ENCODE data around the gene KRTAP10-3.

Gene KRTAP10-3

DNA sequence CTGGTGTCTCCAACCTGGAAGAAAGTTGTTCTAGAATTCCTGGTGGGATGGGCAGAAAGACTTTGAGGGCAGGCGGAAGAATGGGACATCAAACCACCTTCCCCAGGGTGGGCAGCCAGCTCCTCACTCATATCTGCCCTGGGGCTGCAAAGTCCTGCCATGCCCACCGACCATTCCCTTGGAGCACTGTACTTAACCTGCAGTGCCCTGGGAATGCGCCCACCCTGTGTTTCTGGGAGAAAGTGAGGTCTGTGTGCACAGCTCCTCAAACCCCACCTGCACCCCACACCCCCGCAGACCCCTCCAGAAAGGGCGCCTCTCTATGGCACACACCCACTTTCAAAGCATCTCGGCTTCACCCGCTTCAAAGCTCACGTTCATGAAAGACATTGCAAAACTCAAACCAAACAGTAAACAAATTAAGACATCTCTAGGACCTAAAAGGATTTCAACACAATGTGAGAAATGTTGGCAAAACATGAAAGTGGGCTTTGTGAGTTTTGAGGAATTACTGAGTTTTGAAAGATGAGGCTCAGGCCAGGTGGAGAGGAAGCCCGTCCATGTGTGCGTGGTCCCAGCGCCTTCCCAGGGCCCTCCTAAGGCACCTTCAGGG lies 43.7 kb downstream of the KRTAP10-3 start:
- DNase-seq, result no peak

DNA sequence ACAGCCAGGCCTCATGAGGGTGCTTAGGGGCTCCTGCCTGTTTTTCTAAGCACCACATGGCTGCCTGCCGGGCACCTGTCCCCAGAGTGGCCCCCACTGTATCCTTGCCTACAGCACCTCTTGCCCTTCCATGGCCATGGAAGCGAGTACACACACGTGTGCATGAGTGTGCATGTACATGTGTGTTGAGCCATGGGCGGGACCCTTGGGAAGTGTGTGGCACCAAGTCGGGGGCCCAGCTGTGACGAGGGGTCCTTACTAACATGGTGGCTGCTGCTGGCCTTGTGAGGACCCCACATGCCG lies 44.4 kb downstream of the KRTAP10-3 start:
- no peak for DNase-seq

DNA sequence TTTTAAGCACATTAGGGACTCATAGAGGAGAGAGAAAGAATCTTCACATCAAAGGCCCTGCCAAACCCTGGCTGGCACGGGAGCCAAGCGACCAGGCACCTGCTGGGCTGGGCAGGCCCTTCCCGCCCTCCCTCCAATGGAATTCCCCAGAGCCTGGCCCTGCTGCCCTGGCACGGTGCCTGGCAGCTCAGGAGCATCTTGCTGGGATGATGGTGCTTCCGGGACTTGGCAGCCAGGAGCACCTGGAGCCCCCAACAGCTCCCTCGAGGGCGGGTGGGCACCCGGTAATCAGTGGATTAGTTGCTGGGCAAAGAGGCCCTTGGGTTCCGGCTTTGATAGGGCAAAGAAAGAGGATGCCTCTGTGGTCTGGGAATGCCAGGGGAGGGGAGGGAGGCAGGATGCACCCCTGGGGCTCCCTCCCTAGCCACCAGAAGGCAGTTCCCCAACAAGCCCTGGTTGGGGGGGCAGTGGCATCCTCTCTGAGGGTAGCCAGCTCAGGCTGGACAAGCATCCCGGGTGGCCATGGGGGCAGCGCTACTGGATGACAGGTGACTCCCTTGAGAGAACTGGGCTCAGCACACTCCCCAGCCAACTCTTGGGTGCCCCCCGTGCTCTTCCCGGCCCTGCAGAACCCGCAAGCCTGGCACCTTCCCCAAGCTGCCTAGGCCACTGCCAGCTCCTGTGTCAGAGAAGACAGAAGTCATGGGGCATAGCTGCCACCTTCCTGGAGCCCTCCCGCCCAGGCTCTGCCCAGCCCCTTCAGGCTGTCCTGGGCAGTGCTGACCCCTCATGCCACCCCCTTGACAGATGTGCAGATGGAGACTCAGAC lies 45.0 kb downstream of the KRTAP10-3 start:
- DNase-seq, result peak in 1 of 2 experiments; percentile 27

DNA sequence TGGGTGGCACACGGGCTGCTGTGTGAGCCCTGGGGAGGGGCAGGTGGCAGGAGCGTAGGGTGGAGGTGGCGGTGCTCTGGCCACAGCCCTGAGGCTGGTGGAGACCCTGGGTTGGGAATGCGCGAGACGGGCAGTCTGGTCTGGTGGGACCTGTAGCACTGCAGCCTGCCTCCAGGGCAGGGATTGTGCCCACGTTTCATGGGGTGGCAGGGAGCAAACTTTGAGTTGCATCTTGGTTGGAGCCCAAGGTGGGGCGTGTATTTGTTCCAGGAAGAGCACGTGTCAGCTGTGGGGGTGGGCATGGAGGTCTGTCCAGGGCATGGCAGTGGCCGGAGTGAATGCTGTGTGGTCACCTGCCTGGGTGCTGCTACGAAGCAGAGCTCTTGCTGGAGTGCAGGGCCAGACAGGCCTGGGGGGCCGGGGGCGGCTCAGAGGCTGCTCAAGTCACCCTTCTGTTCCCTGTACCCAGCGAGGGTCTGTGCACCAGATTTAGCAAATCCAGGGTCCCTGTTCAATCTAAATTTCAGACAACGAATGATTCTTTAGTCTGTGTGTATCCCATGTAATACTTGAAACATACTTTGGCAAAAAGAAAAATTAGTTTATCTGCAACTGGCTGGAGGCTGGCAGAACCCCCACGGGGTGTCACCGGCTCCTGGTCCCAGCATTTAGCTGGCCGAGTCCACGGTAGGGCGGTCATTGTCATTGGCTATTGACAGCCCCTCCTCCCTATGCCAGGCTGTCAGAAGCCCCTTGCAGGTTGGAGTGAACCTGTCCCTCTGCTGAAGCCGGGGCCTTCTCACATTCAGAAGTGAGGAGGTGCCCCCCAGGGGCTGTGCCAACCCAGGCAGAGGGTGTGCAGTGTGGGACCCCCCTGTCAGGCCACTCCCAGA lies 45.9 kb downstream of the KRTAP10-3 start:
- no peak for DNase-seq

DNA sequence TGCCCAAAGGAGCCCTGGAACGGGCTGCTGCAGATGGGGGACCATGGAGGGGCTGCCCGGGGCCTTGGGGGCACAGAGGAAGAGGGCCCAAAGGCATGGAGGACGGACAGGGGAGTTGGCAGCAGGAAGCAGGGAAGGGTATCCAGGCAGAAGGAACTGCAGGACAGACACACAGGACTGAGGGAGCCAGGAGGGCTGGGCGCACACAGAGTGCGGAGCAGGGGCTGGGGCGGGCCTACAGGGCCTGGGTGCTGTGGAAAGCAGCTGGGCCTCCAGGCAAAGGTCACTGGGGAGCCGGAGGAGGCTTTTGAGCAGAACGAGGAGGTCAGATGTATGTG lies 46.7 kb downstream of the KRTAP10-3 start:
- DNase-seq, result no peak

DNA sequence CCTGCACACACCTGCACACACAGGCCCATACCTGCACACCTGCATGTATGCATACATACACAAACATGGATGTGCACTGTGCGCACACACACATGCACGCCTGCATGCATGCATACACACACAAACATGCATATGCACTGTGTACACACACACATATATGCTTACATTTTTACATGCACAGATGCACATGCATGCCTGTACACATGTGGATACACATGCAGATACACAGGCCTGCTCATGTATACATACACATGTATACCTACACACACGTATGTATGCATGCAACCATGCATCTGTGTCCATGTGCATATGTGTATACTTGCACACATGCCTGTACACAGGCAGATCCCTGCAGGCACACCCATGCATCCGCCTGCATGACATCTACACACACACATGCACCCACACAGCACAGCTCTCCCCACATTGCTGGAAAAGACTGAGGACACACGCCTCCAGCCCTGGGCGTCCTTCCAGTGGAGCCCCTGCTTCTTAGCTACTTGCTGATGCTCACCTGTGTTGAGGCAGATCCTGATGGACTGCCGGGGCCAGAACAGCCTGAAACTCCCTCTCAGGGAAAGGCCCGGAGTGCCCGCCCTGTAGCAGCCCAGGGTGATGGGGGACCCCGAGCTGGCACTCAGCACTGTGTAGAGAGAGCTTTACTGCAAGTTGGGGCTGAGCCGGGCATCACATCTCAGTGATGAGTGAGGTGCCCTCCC lies 47.2 kb downstream of the KRTAP10-3 start:
- no peak for DNase-seq

DNA sequence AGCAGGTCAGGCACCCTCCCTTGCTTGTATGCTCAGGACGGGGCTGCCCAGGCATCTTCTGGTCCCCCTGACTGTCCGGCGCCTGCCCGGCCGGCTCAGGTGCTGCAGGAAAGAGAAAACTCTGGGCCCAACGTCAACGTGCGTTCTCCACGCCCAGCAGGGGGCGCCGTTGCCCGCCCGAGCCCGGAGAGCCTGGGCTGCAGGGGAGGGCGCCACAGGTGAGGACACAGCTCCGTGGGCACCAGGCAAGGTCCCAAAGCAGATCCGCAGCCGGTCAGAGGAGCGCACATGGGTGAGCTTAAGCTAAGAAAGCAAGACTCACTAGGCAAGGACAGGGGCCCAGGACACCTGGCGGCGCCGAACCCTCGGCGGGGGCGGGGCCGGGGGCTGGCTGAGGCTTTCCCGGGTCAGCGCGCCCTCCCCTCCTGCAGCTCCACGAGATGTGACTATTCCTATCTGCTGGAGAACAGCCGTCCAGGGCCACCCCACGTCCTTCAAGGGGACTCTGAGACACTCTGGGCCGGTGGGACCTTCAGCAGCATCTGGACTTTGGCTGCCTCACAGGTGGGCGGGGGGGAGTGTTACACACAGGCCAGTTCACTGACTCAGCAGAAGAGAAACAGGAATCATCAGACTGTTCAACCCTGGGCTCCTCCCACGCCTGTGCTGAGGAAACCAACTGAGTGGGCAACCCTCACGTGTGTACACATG lies 47.9 kb downstream of the KRTAP10-3 start:
- peak; percentile 65 to 75 for DNase-seq

DNA sequence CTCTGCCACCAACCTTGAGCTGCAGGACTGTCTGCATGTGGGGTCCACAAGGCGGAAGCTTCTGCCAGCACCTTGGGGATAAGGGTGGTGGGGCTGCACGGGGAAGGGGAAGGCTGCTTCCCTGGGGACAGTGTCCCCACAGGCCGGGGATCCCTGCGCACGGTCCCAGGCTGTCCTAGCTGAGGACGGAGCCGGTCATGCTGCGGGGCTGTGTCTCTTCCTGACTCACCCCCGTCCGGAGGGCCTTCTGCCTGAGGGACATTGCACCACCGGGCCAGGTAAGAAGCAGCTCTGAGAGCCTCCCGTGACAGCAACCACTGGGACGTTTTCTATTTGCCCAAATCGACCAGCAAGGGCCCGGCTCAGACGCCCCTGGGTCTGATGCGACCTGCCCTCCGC lies 48.5 kb downstream of the KRTAP10-3 start:
- DNase-seq, result no peak

DNA sequence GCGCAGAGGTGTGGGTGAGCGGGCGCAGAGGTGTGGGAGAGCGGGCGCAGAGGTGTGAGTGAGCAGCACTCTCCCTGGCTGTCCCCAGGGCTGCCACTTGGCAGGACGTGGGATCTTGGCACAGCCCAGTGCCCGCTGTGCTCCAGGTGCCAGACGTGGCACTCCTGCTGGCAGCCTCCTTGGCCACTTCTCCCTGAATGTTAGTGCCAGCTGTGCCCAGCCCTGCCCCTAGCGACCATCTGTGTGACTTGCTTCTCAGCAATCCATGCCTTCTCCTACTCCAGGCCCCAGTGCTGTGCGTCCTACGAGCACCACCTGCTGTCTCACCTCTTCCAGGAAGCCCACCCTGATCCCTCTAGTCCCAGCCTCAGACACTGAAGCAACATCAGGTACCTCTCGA lies 49.1 kb downstream of the KRTAP10-3 start:
- DNase-seq, result peak; percentile 87 to 93

DNA sequence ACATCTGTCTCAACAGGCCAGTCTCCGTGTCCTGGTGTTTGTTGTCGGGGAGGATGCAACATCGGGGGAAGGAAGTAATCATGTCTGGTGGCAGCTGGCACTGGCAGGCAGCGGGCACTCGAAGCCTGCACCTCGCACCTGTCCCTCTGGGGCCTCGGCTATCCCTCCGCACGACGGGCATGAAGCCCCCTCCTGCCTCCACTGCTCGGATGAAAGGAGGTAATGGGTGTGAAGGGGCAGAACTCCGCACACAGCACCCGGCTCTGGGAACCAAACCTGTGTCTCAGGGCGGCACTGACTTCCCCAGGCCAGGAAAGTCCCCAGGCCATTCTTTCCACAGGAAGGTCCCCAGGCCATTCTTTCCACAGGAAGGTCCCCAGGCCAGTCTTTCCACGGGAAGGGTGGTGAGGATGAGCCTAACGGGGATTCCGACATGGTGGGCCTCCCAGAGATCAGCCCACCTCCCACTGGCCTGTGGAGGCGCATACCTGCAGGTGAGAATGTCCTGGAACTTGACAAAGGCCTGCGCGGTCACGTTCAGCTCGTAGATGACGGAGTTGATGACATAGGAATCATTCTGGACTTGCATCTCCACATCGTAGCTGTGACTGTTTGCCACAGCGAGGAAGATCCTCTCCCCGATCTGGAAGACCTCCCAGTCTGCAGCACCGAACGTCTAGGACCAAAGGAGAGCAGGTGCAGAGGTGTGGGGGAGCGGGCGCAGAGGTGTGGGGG lies 49.7 kb downstream of the KRTAP10-3 start:
- peak in 1 of 2 experiments; percentile 61 for DNase-seq

DNA sequence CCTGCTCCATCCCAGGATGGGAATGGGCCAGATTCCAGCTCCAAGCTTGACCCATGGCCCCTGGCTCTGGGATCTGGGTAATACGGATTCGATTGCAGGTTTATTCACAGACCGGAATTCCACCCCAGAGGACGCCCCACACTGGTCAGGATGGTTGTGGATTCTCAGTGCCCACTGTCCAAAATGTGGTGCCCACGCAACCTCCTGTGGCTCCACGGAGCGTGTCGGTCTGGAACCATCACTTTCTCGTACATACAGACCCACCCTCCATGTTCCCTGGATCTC lies 50.2 kb downstream of the KRTAP10-3 start:
- no peak for DNase-seq
